ENCODE results near the gene FAM227B.
"Not testable (repeated sequence)": the region's sequence is repeated elsewhere in the genome, so short reads cannot be mapped to it uniquely, and the experiment has no call there.

The FAM227B gene
- long read RNA-seq, donor 1, partial matches to known transcripts = 0 of 1 reads
- long read RNA-seq, donor 1, other reads (novel, unspliced or antisense) = 0 of 1 reads
- long read RNA-seq, donor 2, partial matches to known transcripts = 12 of 27 reads
- long read RNA-seq, donor 2, other reads (novel, unspliced or antisense) = 15 of 27 reads
- long read RNA-seq, donor 3, partial matches to known transcripts = 0 of 1 reads
- long read RNA-seq, donor 3, other reads (novel, unspliced or antisense) = 0 of 1 reads
- long read RNA-seq, donor 4, partial matches to known transcripts = 32 of 41 reads
- long read RNA-seq, donor 4, other reads (novel, unspliced or antisense) = 7 of 41 reads
- long read RNA-seq, donor 5, partial matches to known transcripts = 42 of 42 reads
- long read RNA-seq, donor 5, other reads (novel, unspliced or antisense) = 0 of 42 reads
- long read RNA-seq, donor 6 = 0 reads
- long read RNA-seq, donor 7 = 0 reads
- long read RNA-seq, donor 8 = 0 reads

GRCh38 chr15:49620658-49621368 is at the start of gene FAM227B, which contains the start of gene DTWD1:
FAM227B (minus strand) TSS chr15:49620818; CDS start chr15:49615171, 5,647 bp downstream.
DTWD1 (plus strand) TSS chr15:49621048; CDS start chr15:49625168, 4,120 bp downstream.
- DNase-seq = peak; percentile 95

DNA sequence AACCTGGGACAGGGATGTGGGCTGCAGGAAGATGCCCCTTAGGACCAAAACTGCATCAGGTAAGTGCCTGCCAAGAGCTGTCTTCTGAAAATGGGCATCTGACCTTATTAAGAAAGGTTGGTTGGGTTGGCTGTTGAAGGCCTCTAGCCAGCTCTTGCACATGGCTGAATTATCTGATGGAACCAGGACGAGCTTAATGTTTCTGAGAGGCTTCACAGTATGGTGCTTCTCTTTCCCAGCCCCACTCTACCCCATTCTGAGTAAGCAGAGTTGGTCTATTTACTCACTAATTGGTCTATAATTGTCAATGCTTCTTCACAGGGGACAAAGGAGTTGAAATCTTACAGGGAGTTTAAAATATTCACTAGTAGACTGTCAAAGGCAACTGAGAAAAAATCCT is 48.7 kb upstream of the FAM227B start:
- no peak for DNase-seq

DNA sequence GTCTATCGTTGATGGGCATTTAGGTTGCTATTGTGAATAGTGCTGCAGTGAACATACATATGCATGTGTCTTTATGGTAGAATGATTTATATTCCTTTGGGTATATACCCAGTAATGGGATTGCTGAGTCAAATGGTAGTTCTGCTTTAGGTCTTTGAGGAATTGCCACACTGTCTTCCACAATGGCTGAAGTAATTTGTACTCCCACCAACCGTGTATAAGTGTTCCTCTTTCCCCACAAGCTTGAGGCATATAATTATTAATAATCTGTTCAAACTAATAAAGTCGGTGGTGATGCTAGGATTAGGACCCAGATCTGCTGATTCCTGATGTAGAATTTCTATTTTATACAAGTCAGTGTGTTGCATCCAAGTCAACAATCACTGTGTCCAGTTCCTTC is 45.9 kb upstream of the FAM227B start:
- DNase-seq = not testable (repeated sequence)

- DNase-seq = no peak
These were observed 44.1 kb upstream of the FAM227B start for GRCh38 chr15:49664716-49665115.

GRCh38 chr15:49656734-49657133 is 36.1 kb upstream of the FAM227B start:
- no peak for DNase-seq

DNA sequence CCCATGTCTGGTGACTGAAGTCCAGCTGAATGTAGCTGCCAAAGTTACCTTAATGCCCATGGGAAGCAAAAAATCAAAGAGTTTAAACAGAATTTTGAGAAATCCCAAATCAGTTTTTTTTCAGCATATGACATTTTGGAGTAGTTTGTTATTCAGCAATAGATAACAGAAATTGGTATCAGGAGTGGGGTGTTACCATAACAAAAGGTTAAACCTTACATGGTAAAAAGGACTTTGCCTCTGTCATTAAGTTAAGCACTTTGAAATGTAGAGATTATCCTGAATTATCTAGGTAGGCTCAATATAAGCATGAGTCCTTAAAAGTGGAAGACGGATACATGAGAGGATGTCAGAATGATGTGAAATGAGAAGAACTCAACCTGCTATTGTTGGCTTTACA is 32.3 kb upstream of the FAM227B start:
- DNase-seq = no peak

DNA sequence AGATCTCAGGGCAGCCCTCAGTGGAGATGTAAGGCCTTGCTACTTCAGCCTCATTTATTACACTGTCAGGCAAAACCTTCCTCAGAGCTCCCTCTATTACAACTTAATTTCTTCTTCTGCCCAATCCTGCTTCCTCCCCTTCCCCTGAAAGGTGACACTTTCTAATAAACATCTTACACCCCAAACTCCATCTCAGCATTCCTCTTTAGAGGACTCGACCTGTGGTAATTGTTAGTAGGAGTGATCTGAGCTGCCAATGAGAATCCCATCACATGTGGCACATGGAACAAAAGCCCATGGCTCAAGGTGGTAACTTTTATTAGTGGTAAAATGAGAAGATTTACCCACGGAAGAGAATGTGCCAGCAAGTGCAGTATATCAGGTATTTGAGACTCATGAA is 30.1 kb upstream of the FAM227B start:
- DNase-seq = no peak

DNA sequence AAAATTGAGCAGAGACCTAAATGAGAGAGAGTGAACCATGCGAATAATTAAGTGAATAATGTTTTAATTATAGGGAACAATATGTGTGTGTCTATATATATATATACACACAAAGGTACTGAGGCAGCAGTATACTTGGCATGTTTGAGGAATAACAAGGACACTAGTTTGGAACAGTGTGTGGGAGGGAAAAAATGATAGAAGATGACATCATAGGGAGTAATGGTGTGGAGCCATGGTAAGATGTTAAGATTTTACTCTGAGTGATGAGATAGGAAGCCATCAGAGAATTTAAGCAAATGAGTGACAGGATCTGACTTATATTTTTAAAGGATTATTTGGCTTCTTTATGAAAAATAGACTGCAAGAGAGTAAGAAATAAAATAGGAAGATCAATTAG is 29.4 kb upstream of the FAM227B start:
- DNase-seq = no peak

DNA sequence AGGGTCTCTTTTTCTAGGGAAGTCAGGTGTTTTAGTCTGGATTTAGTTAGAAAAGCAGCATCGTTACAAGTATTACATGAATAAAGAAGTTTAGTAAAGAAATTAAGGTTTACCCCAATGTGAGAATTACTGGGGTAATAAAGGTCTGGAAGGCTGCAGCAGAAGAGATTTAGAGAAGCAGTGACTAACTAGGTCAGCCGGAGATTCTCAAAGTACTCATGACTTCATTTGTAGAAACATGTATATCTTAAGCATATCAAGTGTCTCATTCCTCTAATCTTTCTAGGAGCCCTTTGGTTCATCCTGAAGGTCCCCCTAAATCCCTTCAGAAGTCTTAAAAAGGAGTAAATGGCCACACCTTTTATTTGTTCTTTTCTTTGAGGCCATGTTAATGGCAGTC is 26.3 kb upstream of the FAM227B start:
- no peak for DNase-seq

- DNase-seq = no peak
These were observed 25.3 kb upstream of the FAM227B start for GRCh38 chr15:49645941-49646340.

DNA sequence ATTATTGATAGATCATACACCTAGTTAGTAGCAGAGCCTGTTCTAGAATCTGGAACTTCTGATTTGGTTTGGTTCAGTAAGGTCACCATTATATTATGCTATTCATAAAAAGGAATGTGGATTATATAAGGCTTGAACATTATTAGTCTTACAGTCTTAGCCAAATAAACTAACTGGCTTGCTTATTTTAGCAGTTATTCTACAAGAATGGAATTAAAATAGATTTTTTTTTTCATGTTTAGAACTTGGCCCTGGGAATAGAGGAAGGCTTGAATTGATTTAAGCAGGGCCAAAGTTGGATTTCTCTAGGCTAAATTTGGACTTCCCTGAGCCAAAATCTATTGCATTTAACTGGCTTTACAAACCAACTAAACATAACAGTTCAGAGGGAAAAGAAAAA is 24.7 kb upstream of the FAM227B start:
- no peak for DNase-seq

DNA sequence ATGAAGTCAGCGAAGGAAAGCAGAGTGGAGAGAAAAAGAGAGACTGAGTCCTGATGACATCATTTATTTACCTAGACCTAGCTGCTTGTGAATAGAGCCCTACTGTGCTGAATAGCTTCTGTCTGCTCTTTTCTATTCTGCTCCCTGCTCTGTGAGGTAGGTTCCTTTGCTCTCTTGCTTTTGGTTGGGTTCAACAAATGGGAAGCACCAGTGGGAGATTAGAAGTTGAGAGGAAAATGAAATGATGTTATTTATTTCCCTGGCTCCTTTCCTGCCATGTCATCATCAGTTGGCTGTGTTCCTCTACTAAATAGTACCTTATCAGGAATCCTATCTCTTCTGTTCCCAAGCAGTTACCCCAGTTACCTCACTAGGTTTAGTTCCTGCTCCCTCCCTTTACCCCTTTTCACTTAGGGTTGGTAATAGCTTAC is 23.8 kb upstream of the FAM227B start:
- DNase-seq = no peak

- DNase-seq = no peak
These were observed 17.2 kb upstream of the FAM227B start for GRCh38 chr15:49637857-49638256.

DNA sequence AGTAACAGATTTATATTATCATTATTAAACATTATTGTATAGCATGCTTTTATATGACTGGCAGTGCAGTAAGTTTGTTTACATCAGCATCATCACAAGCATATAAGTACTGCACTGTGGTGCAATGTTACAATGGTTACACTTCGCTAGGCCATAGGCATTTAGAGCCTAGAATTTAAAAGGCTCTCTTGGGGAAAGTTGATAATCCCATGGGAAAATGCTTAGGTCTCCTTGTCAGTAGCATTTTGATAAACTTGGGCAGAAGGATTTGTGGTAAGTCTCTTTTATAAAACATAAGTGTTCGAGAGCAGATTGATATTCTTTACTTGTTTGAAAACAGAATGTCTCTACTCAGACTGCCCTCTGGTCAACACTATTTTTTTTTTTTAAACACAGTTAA is 7.8 kb upstream of the FAM227B start:
- DNase-seq = no peak

DNA sequence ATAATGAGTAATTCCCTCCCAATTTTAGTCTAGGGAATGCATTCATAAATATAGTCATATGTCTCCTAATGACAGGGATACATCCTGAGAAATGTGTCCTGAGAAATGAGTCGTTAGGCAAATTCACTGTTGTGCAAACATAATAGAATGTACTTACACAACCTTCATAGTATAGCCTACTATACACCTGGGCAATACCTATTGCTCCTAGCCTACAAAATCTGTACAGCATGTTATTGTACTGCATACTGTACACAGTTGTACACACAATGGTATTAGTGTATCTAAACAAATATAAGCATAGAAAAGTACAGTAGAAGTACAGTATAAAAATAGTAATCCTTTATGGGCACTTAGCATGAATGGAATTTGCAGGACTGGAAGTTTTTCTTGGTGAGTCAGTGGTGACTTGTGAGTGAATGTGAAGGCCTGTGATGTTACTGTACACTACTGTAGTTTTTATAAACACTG is 6.8 kb upstream of the FAM227B start:
- no peak for DNase-seq

- DNase-seq = no peak
These were observed 4.9 kb upstream of the FAM227B start for GRCh38 chr15:49625460-49626036.

DNA sequence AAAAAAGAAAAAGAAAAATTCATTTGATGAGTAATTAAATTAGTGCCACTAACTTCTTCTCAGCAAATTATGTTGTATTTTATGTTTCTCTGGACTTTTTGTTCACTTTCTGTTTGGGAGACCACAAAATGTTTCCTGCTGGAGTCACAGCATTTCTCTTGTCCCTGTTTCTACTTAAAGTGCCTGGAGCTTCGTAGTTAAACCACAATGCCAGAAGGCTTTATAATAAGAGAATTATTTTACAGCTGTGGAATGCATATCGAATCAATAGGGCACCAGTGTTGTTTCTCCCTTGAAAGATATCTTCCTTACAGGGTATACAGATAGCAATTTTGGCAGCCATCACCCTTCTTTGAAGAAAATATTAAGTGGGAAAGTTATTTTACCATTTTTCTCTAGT is 3.4 kb upstream of the FAM227B start:
- DNase-seq = no peak

DNA sequence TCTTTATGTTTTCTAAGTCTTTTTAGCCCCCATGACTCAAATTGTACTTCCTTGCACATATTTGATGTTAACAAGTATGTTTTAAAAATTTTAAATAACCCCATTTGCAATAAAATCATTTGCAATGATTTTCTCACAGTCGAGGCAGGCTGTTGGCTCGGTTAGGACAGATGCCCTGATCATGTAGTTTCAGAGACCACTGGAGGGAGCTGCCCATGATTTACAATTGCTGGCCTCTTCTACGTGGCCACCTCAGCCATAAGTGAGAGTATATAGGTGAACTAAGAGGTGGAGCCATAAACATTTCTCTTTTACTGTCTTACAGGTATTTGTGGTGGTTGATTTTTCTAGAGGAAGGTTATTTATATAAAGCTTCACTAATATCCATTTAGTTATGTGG is 1.9 kb upstream of the FAM227B start:
- DNase-seq = no peak

GRCh38 chr15:49621887-49622286 is 1.3 kb upstream of the FAM227B start:
- no peak for DNase-seq

GRCh38 chr15:49621401-49621811 is 788 bp upstream of the FAM227B start:
- no peak for DNase-seq

DNA sequence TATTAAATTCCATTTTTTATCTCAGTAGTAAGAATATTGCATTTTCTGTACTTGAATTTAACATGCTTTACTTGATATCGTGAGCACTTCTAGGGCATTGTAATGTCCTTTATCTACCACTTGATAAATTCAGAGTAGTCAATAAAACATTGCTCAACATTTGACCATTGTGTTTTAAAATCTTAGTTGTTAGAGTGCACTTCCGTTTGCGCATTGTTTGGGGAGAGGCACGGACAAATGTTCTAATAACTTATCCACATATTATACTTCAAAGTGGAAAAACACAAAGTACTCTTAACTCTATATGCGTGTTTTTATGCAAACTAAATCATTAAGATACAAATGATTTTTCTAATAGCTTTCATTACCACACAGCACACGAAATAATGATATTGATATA is 419 bp downstream of the FAM227B start:
- DNase-seq = no peak

DNA sequence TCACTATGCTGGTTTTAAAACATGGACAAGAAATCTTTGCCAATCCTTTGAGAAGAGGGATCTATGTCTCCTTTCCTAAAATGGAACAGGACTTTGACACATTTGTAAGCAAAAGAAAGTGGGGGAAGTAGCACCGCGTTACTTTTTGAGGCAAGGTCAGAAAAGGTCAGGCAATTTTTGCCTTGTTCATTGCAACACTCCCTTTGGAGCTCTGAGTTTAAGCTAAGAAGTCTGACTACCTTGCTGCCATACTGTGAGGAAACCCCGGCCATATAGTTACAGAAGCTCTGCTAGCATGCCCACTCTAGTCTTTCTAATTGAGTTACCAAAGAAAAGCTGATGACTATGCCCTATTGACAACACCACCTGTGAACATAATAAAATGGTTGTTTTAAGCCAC is 1.4 kb downstream of the FAM227B start:
- DNase-seq = no peak

DNA sequence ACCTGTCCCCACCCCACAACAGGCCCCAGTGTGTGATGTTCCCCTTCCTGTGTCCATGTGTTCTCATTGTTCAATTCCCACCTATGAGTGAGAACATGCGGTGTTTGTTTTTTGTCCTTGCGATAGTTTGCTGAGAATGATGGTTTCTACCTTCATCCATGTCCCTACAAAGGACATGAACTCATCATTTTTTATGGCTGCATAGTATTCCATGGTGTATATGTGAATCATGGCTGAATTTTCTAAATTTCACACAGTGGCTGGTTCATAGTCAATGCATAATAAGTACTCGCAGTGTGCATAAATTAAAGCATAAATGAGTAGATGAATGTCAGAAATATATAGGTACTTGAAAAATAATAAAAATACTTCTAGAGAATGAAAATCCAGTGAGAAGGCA is 8.4 kb downstream of the FAM227B start:
- not testable (repeated sequence) for DNase-seq
